Stimulated activated CD8-positive, alpha-beta memory T cell treated with anti-CD3 and anti-CD28 coated beads, Interleukin-12 subunit alpha, Interleukin-12 subunit beta, amount 100 ng/mL, for 1 hour (primary cell): ENCODE data around the gene CSTPP1.
"Not testable (repeated sequence)": the region's sequence is repeated elsewhere in the genome, so short reads cannot be mapped to it uniquely, and the experiment has no call there.

Experiments used
- DNase-seq: peaks from one replicate; pipeline ENCODE4 v3.0.0-alpha.2; 2020; ENCODE audit warnings: low read depth

CSTPP1 gene

DNA sequence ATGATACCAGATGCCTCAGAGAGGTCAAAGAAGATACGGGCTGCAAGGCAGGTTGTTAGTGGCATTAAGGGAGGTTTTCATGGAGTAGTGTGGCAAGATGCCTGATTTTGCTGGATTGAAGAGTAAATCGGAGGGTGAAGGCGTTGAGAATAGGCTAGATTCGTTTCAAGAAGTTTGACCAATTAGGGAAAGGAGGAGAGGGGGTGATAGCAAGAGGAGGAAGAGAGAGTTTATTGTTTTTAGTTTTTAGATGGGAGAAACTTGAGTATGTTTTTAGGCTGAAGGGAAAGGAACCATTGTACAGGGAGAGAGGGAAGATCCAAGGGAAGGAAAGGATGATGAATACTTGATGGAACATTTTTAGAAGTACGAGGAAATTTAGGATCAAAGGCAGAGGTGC is 16.5 kb downstream of the CSTPP1 start:
- DNase-seq: no peak

DNA sequence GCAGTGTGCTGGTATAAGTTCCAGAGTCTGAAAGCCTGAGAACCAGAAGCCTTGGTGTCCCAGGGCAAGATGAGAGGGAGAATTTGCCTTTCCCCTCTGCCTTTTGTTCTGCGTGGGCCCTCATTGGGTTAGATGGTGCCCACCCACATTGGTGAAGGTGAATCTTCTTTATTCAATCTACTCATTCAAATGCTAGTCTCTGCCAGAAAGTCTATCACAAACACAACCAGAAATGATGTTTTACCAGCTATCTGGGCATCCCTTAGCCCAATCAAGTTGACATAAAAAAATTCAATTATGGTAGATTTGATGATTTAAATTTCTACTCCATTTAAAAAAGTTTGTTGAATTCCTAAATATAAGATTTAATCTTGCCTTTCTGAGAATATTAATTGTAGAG is 22.2 kb downstream of the CSTPP1 start:
- no peak for DNase-seq

DNA sequence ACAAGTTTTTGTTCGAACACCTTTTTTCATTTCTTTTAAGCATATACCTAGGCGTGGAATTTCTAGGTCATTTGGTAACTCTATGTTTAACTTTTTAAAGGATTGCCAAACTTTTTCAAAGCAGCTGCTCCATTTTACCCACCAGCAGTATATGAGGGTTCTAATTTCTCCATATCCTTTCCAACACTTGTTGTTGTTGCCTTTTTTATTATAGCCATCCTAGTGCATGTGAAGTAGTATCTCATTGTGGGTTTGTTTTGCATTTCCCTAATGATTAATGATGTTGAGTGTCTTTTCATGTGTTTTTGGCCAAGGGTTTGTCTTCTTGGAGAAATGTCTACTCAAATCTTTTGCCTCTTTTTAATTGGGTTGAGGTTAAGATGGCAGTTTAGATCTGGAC is 24.5 kb downstream of the CSTPP1 start:
- no peak for DNase-seq

DNA sequence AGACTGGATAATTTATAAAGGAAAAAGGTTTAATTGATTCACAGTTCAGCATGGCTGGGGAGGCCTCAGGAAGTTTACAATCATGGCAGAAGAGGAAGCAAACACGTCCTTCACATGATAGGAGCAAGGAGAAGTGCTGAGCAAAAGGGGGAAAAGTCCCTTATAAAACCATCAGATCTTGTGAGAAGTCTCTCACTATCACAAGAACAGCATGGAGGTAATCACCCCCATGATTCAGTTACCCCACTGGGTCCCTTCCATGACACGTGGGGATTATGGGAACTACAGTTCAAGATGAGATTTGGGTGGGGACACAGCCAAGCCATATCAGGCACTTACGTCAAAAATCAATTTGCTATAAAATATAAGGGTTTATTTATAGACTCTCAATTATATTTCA is 25.3 kb downstream of the CSTPP1 start:
- DNase-seq: not testable (repeated sequence)

DNA sequence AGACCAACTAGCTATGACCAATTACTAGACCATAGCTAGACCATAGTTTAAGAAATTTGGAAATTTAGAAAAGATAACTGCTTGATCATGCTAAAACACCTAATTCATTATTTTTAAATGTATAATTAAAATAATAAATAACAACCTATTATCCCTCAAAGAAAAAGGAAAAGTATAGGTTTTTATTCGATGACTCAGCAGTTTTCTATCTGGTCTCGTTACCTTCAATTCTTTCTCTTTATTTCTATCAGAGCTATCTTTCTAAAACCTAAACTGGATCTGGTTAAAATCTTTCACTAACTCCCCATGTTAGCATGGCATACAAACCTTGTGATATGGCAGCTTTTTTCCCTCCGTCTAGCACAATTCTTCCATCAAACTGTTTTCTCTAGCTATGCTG is 27.3 kb downstream of the CSTPP1 start:
- no peak for DNase-seq

- DNase-seq: no peak
Observed at GRCh38 chr11:46966773-46967172, 30.2 kb downstream of the CSTPP1 start.

DNA sequence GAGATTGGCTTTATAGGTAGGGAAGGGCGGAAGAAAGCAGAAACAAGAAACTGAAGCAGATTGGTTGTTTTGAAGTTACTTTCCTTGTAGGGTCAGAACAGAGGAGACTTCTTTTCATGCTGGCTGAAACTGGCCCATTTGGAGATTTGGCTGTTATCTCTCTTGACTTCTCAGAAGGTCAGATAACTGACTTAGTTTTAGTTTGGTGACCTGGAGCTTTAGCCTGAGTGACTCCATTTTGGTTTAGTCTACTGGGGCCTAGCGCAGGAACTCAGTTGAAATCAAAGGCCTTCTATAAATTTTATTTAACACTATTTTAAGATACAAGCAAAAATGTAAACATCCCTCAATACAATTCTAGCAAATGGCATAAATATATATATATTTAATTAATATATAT is 31.4 kb downstream of the CSTPP1 start:
- no peak for DNase-seq

- DNase-seq: no peak
Observed at GRCh38 chr11:46969379-46969778, 32.8 kb downstream of the CSTPP1 start.

GRCh38 chr11:46970913-46971625 is 34.5 kb downstream of the CSTPP1 start:
- no peak for DNase-seq

GRCh38 chr11:46972343-46972742 is 35.8 kb downstream of the CSTPP1 start:
- no peak for DNase-seq

DNA sequence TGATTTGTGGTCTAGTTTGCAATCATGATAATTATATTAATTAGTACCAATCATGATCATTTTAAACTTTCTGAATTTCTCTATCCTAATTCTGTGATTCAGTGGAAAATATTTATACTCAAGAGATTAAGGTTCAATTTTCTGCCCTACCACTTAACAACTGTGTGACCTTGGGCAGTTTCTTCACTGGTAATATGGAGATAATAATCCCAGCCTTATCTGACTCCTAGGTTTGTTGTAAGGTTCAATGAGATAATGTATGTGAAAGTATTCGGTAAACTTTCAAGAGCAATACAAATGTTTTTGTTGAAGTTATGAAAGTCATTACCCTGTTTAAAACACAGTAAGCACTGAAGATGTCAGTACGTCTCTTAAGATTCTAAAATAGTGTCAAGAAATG is 36.3 kb downstream of the CSTPP1 start:
- no peak for DNase-seq

DNA sequence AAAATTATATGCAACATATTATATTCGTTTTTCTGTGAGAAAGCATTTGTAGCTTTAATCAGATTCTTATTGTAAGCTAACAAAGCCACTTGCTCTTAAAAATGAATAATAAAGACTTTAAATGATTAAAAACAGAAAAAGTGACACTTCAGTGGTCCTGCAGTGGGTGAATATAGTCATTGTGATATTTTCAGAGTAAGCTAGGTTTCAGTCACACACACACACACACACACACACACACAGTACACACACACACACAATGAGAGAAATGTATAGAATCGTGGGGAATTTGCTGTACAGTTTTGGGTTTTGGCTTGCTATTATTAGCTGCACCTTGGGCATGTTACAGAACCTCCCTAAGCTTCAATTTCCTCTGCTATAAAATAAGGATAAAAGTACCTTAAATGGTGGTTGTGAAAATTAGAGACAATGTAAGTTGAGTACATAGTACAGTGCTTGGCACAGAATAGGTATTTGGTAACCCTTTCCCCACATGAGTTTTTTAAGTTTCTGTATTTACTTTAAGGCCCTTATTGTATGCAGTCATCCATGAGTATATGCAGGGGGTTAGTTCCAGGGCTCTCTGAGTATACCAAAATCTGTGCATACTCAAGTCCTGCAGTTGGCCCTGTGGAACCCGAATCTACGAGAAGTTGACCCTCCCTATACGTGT is 39.8 kb downstream of the CSTPP1 start:
- no peak for DNase-seq

- DNase-seq: no peak
Observed at GRCh38 chr11:46977038-46977813, 40.7 kb downstream of the CSTPP1 start.

GRCh38 chr11:46978005-46978491 is 41.5 kb downstream of the CSTPP1 start:
- DNase-seq: no peak

DNA sequence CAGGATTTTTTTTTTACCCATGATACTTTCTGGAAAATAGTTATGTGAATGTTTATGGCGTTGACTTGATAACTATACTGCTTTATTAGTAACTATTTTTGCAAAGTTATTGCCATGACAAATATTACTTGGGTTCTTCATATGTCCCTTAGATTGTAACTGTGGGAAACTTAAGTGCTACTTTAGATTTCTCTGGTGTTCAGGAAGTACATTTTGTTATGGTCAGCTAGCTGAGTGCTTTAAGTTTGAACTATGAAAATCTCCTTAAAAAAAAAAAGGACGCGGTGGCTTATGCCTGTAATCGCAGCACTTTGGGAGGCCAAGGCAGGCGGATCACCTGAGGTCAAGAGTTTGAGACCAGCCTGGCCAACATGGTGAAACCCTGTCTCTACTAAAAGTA is 42.8 kb downstream of the CSTPP1 start:
- DNase-seq: no peak

DNA sequence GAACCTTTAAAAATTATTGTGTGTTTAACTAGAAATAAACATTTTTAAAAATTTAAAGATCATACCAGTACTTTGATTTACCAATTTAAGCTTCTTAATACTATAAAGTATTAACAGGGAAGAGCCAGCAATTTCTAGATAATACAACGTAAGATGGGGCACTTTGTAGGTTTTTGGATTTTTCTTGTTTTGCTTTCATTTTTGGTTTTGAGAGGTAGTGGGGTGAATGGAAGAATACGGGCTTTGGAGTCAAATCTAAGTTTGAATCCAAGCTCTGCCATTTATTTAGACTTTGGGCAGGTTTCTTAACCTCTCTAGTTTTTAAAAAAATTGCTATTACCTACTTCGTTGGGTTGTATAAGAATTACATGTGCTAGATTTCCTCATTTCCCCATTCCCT is 44.9 kb downstream of the CSTPP1 start:
- DNase-seq: no peak

- no peak for DNase-seq
Observed at GRCh38 chr11:46982797-46983452, 46.4 kb downstream of the CSTPP1 start.

DNA sequence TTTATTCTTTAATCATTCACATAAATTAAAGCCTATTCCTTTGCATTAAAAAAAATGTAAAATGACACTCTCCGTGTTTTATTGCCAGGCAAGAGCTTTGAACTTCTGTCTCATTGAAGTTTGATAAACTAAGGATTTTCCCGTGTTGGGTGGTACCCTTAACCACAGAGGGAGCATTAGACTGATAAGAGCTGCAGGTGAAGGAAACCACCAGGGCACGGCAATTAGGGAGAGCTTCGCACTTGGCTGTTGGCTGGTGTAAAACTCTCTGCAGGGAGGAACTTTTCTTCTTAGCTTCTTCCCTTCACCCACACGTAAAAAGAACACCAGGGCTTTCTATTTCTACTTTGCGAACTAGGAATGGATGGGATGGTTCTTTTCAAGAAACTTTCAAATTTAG is 47.0 kb downstream of the CSTPP1 start:
- no peak for DNase-seq

DNA sequence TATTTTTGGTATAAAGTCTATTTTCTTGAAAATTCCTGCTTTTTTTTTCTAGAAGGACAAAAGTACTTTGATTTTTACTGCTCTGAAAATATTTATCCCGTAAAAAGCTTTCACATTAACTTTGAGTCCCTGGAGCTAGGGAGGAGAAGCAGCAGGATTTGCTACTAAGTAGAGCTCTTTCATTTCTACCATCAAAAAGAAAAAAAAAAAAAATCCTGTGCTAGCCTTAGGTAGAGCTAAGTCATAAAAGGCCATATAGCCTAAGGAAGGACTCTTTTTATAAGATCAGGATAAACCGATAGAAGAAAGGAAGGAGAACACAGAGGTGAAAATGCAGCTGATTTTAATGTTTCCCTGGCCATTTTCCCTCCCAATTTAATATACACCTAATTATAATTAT is 48.0 kb downstream of the CSTPP1 start:
- no peak for DNase-seq

- DNase-seq: no peak
Observed at GRCh38 chr11:46984987-46985386, 48.4 kb downstream of the CSTPP1 start.

- DNase-seq: no peak
Observed at GRCh38 chr11:46987183-46987582, 50.6 kb downstream of the CSTPP1 start.

DNA sequence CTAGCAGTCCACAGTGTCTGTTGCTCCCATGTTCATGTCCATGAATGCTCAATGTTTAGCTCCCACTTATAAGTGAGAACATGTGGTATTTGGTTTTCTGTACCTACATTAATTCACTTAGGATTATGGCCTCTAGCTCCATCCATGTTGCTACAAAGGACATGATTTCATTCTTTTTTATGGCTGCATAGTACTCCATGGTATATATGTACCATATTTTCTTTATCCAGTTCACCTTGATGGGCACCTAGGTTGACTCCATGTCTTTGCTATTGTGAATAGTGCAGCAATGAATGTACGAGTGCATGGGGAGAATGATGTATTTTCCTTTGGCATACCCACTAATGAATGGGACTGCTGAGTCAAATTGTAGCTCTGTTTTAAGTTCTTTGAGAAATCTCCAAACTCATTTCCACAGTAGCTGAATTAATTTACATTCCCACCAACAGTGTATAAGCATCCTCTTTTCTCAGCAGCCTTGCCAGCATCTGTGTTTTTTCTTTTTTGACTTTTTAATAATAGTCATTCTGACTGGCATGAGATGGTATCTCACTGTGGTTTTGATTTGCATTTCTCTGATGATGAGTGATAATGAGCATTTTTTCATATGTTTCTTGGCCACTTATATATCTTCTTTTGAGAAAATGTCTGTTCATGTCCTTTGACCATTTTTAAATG is 53.4 kb downstream of the CSTPP1 start:
- not testable (repeated sequence) for DNase-seq
